GM12892 (cell line): ENCODE measurements around the gene TMEM8B.
"Not testable (repeated sequence)": the region's sequence is repeated elsewhere in the genome, so short reads cannot be mapped to it uniquely, and the experiment has no call there.

Experiments
- DNase-seq: peaks from one replicate; pipeline ENCODE4 v3.0.0; 2011; ENCODE audit not compliant: insufficient read length
- FAIRE-seq: peaks from 2 replicates; lab custom pipeline; 2011; peaks lifted over from hg19 to GRCh38; lab: Jason Lieb, UNC
- POLR2A ChIP-seq: IDR thresholded peaks from 2 replicates; pipeline ENCODE4 v1.6.1; 2011; ENCODE audit warnings: low read depth, low read length, control low read depth
- POLR2AphosphoS5 ChIP-seq: IDR thresholded peaks from 2 replicates; pipeline ENCODE4 v1.6.1; 2011; ENCODE audit warnings: low read depth, low read length, control low read depth
- TAF1 ChIP-seq: IDR thresholded peaks from 2 replicates; pipeline ENCODE4 v1.6.1; 2011; ENCODE audit warnings: low read depth, mild to moderate bottlenecking, control low read depth, low read length, borderline replicate concordance

Gene TMEM8B

GRCh38 chr9:35882996-35883395 lies 54.0 kb downstream of the TMEM8B start:
- DNase-seq (no peak), FAIRE-seq (no peak)
- TF ChIP-seq TAF1 (no peak), POLR2AphosphoS5 (no peak), POLR2A (no peak)

DNA sequence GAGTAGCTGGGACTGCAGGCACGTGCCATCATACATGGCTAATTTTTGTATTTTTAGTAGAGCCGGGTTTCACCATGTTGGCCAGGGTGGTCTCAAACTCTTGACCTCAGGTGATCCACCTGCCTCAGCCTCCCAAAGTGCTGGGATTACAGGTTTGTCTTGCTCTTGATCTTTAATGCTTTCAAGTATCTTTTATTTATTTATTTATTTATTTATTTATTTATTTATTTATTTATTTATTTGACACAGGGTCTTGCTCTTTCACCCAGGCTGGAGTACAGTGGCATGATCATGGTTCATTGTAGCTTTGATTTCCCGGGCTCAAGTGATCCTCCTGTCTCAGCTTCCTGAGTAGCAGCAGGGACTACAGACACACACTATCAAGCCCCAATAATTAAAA lies 55.9 kb downstream of the TMEM8B start:
- DNase-seq, FAIRE-seq: not testable (repeated sequence)

GRCh38 chr9:35891646-35892045 lies 62.6 kb downstream of the TMEM8B start:
- DNase-seq (no peak), FAIRE-seq (no peak)
- TF ChIP-seq TAF1, result no peak
- TF ChIP-seq POLR2AphosphoS5, result no peak
- no peak for TF ChIP-seq POLR2A

GRCh38 chr9:35892051-35892450 lies 63.0 kb downstream of the TMEM8B start:
- FAIRE-seq, result no peak
- no peak for TF ChIP-seq TAF1
- no peak for TF ChIP-seq POLR2A
- no peak for TF ChIP-seq POLR2AphosphoS5

DNA sequence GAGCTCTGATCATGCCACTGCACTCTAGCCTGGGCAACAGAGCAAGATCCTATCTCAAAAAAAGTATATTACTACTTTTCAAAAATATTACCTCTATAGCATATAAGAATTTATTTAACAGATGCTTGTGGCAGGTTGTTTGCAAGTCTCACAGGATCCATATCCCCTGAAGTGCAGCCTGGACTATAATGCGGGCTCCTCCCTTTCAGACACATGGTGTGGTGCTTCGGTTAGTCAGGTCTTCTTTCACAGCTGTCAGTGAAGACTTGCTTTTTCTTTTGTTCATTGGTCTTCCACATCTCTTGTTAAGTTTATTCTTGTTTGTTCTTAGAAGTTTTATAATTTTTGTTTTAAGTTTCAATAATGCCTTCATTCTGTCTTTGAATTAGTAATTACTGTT lies 67.5 kb downstream of the TMEM8B start:
- FAIRE-seq (no peak), DNase-seq (no peak)
- TF ChIP-seq TAF1 (no peak), POLR2AphosphoS5 (no peak), POLR2A (no peak)

More at GRCh38 chr9:35892051-35892450, 63.0 kb downstream of the TMEM8B start:
- no peak for DNase-seq

DNA sequence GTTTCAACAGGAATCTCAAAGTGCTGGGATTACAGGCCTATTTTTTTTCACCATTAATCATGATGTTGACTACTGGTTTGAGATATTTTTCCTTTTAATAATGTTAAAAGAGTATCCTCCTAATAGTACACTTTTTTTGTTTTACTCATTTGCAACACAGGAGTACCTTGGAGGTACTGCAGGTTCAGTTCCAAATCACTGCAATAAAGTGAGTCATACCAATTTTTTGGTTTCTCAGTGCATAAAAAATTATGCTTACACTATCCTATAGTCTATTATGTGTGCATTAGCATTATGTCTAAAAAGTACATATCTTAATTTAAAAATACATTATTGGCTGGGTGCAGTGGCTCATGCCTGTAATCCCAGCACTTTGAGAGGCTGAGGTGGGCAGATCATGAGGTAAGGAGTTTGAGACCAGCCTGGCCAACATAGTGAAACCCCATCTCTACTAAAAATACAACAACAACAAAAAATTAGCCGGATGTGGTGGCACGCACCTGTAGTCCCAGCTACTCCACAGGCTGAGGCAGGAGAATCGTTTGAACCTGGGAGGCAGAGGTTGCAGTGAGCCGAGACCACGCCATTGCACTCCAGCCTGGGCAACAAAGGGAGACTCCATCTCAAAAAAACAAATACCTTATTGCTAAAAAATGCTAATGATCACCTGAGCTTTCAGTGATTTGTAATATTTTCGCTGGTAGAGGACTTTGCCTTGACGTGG lies 68.5 kb downstream of the TMEM8B start:
- not testable (repeated sequence) for FAIRE-seq, DNase-seq

DNA sequence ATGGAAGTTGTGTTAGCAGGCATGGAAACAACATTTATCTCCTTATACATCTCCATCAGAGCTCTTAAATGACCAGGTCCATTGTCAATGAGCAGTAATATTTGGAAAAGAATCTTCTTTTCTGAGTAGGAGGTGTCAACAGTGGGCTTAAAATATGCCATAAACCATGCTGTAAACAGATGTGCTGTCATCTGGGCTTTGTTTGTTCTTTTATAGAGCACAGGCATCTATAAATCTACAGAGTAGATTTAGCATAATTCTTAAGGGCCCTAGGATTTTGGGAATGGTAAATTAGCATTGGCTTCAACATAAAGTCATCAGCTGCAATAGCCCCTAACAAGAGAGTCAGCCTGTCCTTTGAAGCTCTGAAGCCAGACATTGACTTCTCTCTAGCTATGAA lies 69.3 kb downstream of the TMEM8B start:
- DNase-seq (no peak), FAIRE-seq (no peak)
- TF ChIP-seq POLR2AphosphoS5 (no peak), TAF1 (no peak), POLR2A (no peak)

DNA sequence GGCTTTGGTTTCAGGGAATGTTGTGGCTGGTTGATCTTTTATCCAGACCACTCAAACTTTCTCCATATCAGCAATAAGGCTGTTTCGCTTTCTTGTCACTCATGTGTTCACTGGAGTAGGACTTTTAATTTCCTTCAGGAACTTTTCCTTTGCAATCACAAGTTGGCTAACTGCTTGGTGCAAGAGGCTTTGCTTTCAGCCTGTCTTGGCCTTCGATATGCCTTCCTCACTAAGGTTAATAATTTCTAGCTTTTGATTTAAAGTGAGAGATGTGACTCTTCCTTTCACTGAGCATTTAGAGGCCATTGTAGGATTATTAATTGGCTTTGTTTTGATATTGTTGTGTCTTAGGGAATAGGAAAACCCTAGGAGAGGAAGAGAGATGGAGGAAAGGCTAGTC lies 70.0 kb downstream of the TMEM8B start:
- DNase-seq (no peak), FAIRE-seq (no peak)
- TF ChIP-seq POLR2A (no peak), POLR2AphosphoS5 (no peak), TAF1 (no peak)

DNA sequence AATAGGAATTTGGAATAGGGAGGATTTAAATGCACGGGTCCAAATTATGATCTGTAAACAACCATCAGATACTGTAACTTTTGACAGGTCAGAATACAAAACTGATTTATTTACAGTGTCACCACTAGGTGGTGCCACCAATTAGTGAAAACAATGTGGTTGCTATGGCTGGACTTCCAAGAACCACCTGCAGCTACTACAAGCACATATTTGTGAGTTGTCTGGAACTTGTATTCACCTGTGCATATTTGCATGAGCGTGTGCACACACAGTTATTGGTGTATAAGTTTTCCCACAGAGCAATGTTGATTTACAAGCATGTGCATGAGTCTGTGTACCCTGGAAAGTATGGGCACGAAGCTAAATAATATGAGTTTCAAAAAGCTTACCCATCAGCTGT lies 74.0 kb downstream of the TMEM8B start:
- peak; percentile 90 for FAIRE-seq
- DNase-seq, result no peak
- TF ChIP-seq TAF1, result no peak
- TF ChIP-seq POLR2AphosphoS5, result no peak
- no peak for TF ChIP-seq POLR2A

DNA sequence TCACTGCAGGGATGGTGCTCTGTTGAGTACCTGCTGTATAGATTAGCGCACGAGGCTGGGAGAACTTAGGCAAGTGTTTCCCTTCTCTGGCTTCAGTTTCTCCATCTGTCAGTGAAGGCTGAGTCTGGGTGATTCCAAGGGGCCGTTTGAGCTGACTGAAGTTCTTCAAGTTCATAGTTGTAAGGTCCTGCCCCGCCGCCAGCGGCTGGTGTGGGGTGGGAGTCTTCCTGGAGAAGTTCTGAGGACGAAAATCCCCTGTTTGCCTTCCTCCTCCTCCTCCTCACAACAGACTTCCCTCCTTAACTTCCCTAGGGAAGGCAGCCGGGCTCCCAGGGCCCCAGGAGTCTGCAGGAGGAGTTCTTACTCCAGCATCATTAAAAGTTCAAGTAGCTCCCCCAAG lies 75.3 kb downstream of the TMEM8B start:
- no peak for DNase-seq
- FAIRE-seq, result no peak
- TF ChIP-seq POLR2AphosphoS5 (no peak), POLR2A (no peak), TAF1 (no peak)

- FAIRE-seq, result no peak
- TF ChIP-seq POLR2AphosphoS5, result no peak
- TF ChIP-seq TAF1, result no peak
- TF ChIP-seq POLR2A, result no peak
- DNase-seq, result no peak
These were observed 76.2 kb downstream of the TMEM8B start for GRCh38 chr9:35905051-35905781.

DNA sequence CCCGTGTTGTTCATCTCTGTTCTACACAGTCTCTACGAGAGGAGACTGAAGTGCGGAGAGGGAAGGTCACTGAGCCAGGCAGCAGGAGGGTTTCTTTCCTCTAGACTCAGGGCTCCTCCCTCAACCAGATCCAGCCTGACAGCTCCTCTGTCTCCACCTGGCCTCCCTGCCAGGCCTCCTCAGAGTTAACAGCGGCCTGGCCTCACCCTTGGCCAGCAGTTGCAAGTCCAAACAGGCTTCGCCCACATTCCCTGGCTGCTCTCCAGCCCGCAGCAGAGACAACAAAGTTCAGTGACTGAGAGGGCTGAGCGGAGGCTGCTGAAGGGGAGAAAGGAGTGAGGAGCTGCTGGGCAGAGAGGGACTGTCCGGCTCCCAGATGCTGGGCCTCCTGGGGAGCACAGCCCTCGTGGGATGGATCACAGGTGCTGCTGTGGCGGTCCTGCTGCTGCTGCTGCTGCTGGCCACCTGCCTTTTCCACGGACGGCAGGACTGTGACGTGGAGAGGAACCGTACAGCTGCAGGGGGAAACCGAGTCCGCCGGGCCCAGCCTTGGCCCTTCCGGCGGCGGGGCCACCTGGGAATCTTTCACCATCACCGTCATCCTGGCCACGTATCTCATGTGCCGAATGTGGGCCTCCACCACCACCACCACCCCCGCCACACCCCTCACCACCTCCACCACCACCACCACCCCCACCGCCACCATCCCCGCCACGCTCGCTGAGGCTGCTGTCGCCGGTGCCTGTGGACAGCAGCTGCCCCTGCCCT lies 77.1 kb downstream of the TMEM8B start, which contains the start of gene HRCT1:
Gene HRCT1 (plus strand): TSS at position 291 of the 768 bp plus-strand sequence. CDS start 86 bp downstream, at position 377.
- no peak for FAIRE-seq
- TF ChIP-seq POLR2AphosphoS5, result no peak
- no peak for TF ChIP-seq TAF1
- no peak for TF ChIP-seq POLR2A
- DNase-seq, result no peak
